Anterior cingulate cortex (tissue), 58 donors: ENCODE measurements around the gene ANKRD29.

Experiments
- DNase-seq, 58 donors: peaks; one replicate each; lab custom pipeline; 2025; lab: John Stamatoyannopoulos, UW

Gene ANKRD29

DNA sequence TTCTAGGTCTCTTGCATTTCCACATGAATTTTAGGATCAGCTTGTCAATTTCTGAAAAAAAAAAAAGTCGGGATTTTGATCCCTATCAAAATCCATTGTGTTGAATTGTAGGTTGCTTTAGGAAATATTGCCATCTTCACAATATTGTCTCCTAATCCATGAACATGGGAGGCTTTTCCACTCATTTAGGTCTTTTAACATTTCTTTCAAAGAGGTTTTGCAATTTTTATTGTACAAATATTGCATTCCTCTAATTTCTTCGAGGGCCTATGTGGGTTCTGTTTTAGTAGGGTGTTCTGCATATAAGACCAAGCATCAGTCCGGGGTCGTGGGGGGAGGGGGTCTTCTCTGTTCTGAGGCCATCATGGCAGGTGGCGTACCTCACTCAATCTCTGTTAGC, 25.8 kb upstream of the ANKRD29 start:
- DNase-seq: no peak

DNA sequence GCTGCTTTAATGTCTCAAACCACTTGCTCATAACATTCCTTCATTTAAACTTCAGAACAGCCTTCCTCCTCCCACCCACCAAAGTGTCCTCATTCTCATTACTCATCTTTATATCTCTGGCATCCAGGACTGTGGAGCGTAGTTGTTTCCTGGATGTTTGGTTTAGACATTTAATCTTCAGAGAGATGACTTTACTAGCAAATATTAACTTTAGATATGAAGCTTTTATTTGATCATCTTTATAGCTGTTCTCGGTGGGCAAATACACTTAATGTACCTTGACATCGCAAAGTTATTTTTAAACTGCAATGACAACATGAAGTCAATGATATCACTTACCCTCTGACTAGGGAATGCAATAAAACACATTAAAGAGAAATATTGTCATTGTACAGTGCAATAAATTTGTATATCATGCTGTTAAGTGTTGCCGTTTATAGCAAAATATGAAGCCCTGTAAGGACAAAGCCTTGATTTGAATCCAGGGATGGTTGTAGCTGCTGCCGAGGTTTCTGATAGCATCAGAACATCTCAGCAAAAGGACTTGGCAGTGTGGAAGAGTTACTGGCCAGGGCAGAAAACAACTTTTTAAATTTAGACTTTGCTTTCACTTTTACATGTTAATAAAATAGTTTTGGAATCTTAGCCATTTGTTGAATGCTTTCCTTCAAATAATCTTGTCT, 21.9 kb upstream of the ANKRD29 start:
- no peak for DNase-seq

- DNase-seq: no peak
Observed at GRCh38 chr18:23683671-23684070, 21.0 kb upstream of the ANKRD29 start.

- DNase-seq: no peak
Observed at GRCh38 chr18:23683155-23683554, 20.4 kb upstream of the ANKRD29 start.

DNA sequence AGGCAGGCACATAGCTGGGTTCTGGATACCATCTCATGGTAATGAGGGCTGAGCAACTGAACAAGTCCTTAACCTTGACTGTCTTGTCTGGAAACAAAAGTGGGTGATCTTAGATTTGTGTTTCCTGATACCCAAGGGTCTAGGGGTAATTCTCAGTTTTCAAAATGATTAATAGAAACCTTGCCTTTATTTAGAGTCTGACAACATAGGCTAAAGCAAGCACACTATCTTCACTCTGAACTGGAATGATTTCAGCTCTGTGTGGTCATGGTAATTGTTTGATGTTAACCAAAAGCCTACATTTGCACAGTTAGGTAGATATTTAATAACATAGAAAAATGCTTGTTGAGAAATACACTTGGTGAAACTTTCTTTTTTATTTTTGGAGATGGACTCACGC, 19.8 kb upstream of the ANKRD29 start:
- DNase-seq: no peak

- no peak for DNase-seq
Observed at GRCh38 chr18:23682045-23682444, 19.3 kb upstream of the ANKRD29 start.

DNA sequence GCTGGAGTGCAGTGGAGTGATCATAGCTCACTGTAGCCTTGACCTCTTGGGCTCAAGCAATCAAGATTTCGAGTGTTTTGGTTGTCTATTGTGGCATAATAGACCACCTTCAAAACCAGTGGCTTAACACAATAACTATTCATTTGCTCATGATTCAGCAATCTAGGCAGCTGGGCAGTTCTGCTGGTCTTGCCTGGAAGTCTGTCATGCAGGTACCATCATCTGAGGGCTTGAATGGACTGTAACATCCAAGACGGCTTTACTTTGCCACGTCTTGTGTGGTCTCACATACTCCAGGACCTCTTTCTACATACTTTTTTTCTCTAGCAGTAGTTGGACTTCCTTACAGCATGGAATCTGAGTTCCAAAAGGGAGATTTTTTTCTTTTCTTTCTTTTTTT, 13.2 kb upstream of the ANKRD29 start:
- no peak for DNase-seq

DNA sequence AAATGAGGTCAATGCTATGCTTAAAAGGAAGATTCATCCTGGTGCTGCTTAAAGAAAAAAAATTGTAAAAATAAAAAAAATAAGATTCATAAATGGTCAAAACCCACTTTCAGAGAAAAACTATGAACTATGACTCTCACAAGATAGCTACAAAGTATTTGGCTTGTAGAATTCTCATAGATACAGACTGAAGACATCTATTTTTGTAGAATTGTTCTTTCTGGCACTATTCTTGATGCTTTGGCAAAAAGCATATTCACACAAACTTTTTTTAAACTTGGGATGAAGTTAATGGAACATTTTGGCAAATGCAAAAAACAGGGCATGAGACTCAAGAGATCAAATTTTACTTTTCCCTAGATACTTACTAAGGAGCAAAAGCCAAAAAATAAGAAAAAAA, 12.5 kb upstream of the ANKRD29 start:
- DNase-seq: no peak

GRCh38 chr18:23673725-23674124, 11.0 kb upstream of the ANKRD29 start:
- no peak for DNase-seq

DNA sequence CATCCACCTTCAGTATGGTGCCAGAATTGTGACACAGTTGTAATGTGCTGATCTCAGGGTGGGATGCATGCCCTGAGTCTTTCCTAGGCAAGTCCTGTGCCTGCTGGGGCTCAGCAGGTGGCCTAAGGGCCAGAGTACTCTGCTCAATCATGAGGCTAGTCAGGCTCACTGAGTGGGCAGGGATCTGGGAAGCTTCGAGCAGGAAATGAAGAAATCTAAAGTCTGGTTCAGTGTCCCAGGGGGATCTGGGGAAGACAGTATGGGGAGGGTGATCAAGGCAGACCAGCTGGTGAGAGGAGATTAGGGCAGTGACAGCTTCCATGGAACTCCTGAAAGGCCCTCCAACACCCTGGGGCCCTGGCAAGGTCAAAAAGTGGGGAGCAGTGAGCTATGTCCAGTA, 8.9 kb upstream of the ANKRD29 start:
- DNase-seq: no peak

- DNase-seq: no peak
Observed at GRCh38 chr18:23669804-23670405, 7.2 kb upstream of the ANKRD29 start.

DNA sequence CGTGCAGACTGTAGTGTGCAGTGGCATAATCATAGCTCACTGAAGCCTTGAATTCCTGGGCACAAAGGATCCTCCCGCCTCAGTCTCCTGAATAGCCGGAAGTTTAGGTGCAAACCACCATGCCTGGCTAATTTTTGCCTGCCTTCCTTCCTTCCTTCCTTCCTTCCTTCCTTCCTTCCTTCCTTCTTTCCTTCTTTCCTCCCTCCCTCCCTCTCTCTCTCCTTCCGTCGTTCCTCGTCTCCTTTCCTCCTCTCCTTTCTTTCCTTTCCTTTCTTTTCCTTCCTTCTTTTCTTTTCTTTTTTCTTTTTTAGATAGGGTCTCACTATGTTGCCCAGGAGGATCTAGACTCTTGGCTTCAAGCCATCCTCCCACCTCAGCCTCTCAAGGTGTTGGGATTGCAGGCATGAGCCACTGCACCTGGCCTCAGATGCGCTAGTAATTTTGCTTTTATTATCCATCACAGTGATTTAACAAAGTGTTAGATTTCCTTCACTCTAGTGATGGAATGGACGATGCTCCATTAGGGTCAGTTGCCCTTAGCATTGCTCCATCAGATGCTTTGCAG, 6.6 kb upstream of the ANKRD29 start:
- no peak for DNase-seq

- DNase-seq: no peak
Observed at GRCh38 chr18:23668731-23669130, 6.0 kb upstream of the ANKRD29 start.

- no peak for DNase-seq
Observed at GRCh38 chr18:23667114-23667513, 4.4 kb upstream of the ANKRD29 start.

DNA sequence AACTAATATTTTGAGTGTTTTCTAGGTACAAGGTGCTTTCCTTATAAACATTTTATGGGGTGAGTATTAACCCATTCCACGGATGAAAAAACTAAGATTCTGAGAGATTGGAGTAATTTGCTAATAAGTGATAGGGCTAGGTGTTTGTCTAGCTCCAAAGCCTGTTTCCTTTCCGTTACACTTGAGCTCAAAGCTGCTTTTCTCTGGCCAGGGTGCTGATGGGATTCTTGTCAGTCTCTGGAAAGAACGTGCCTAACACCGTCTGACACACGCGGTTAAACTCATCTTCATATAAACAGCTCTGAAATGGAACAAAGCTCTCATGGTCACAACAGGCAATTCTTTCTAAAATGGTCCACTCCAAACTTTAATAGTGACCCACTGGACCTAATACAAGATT, 2.0 kb upstream of the ANKRD29 start:
- no peak for DNase-seq

DNA sequence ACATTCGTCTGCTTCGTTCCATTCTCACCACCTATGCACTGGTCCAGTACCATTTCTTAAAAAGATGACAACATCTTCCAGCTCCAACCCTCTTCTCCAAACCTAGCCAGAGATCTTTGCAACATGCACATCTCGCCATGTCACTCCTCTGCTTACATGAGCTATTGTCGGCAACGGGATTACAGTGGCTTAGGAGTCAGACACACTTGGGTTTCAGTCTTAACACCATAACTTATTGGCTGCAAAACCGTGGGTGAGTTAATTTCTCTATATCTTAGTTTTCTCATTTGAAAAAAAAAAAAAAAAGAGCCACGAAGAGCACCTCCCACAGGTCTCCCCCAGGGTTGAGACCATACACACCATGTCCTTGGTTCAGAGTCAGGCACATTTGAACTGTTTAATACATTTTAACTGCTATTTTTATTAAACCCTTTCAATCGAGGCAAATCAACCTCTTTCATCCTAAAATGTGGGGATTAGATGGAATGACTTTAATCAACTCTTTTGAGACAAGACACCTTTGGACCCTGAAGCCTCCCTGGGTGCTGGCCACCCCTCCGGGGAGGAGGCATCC, 889 bp downstream of the ANKRD29 start:
- no peak for DNase-seq

GRCh38 chr18:23658285-23658684, 4.4 kb downstream of the ANKRD29 start:
- no peak for DNase-seq

DNA sequence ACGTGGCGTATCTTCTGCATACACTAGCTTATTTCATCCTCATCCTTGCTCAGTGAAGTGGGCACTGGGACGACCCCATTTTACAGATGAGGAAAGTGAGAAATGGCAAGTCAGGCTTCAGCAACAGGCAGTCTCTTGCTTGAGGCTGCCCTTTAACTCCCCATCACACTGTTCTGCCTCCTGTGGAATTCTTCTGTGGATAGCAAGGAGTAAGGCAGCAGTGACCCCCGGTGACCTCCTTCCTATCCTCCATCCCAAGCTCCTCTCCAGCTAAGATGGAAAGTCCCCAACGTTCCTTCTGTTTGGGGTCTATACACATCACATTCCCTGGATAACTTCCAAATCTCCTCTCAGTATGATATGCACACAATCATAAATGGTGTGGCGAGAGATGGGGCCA, 10.5 kb downstream of the ANKRD29 start:
- DNase-seq: no peak

DNA sequence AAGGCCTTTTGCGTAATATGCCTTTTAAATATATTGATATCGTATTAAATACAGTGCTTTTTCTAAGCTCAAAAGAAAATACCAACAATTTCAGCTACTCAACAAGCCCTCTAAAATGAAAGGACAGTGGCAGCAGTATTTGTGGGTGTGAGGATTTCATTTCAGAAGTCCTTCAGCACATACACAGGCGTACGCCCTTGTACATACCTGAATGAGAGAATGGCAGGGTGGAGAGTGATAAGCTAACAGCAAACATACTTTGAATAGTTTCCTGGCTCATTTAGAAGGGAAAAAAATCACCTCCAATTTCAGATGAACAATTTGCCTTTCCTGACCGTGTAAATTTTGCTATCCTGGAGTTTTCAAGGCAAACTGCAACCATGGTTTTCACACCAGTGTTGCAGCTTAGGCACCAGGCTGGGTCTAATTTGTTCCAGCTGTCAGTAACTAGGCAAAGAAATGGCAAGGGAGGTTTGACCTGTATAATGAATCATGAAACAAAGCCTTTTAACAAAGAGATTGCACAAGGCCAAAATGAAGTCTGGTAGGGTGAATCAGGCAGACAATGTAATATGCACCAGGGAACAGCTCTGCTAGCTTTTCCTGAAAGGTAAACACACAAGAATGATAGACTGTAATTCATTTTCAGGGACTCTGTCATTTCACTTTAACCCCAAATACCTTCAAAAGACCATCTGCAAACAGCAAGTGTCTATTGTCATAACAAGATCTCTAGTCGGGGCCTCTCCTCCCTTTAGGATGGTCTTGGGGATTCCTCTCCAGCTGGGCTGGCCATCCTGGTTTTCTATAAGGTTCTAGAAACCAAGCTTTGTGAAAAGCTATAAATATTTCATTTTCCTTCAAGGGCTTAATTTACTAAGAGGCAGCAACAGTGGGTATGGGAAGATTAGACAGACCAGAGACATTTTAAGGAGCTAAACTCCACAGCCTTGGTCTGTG, 11.5 kb downstream of the ANKRD29 start:
- DNase-seq: no peak

GRCh38 chr18:23648940-23649607, 13.6 kb downstream of the ANKRD29 start:
- no peak for DNase-seq
